HEK293 (cell line): Measurements from ENCODE around the gene TEX52.

Experiments
- CTCF ChIA-PET: fragments of 350-600 bp; formaldehyde crosslinking; extraction: SDS; loops from one replicate; lab custom pipeline; 2021; ENCODE audit warnings: antibody characterized with exemption; lab: Yijun Ruan, JAX
- POLR2A ChIA-PET: fragments of 300-600 bp; formaldehyde crosslinking; extraction: SDS; loops from one replicate; lab custom pipeline; 2020; ENCODE audit warnings: antibody characterized with exemption, inconsistent platforms; lab: Yijun Ruan, JAX
- H3K27ac ChIP-seq: fragments of 200-500 bp; sonication (Bioruptor generic); 2 replicates; pipeline ENCODE4 v1.5.1; 2014; ENCODE audit warnings: low read depth, low read length, control low read depth, inconsistent platforms; ENCODE audit errors: extremely low read depth
- H3K36me3 ChIP-seq, 2 experiments: fragments of 200-500 bp in 1 of 2; sonication (Bioruptor generic) in 1 of 2; 1 replicate in 1 of 2; 2 replicates in 1 of 2; pipeline ENCODE4 v1.5.1; 2014 to 2017; ENCODE audit warnings: inconsistent platforms in 2 of 2, low read length in 2 of 2; ENCODE audit not compliant: control insufficient read depth in 2 of 2, insufficient read depth in 1 of 2
- H3K4me1 ChIP-seq: fragments of 200-500 bp; sonication (Bioruptor generic); 2 replicates; pipeline ENCODE4 v1.5.1; 2014; ENCODE audit warnings: mild to moderate bottlenecking, low read length, inconsistent platforms; ENCODE audit not compliant: control insufficient read depth, insufficient read depth
- H3K4me3 ChIP-seq: 2 replicates; pipeline ENCODE4 v1.5.1; 2011; ENCODE audit warnings: low read depth, mild to moderate bottlenecking, control low read depth, low read length, moderate library complexity
- H3K9me3 ChIP-seq: fragments of 200-500 bp; sonication (Bioruptor generic); 2 replicates; pipeline ENCODE4 v1.5.1; 2014; ENCODE audit warnings: low read depth, low read length, inconsistent platforms; ENCODE audit not compliant: control insufficient read depth, insufficient read depth
- BCL11A ChIP-seq: fragments of 450-650 bp; formaldehyde crosslinking; IDR thresholded peaks from 2 replicates; pipeline ENCODE4 v1.5.1; 2016; ENCODE audit warnings: low read depth, missing biosample characterization, missing genetic modification characterization
- IKZF3 ChIP-seq: fragments of 450-650 bp; IDR thresholded peaks from 2 replicates; pipeline ENCODE4 v1.5.0; 2018; ENCODE audit warnings: missing biosample characterization, mild to moderate bottlenecking, missing genetic modification characterization, moderate library complexity
- REPIN1 ChIP-seq: fragments of 450-650 bp; formaldehyde crosslinking; IDR thresholded peaks from 2 replicates; pipeline ENCODE4 v1.5.1; 2017; ENCODE audit warnings: missing biosample characterization, missing genetic modification characterization, low read depth
- SP7 ChIP-seq: fragments of 450-650 bp; formaldehyde crosslinking; IDR thresholded peaks from 2 replicates; pipeline ENCODE4 v1.5.1; 2016; ENCODE audit warnings: missing biosample characterization, missing genetic modification characterization
- ZNF157 ChIP-seq: fragments of 450-650 bp; formaldehyde crosslinking; IDR thresholded peaks from 2 replicates; pipeline ENCODE4 v1.5.1; 2016; ENCODE audit warnings: missing biosample characterization, missing genetic modification characterization
- ZNF24 ChIP-seq: fragments of 450-650 bp; formaldehyde crosslinking; IDR thresholded peaks from 2 replicates; pipeline ENCODE4 v1.5.1; 2016; ENCODE audit warnings: missing biosample characterization, missing genetic modification characterization
- ZNF341 ChIP-seq: fragments of 450-650 bp; formaldehyde crosslinking; IDR thresholded peaks from 2 replicates; pipeline ENCODE4; 2016; ENCODE audit warnings: low read depth, missing biosample characterization, missing genetic modification characterization
- ZNF366 ChIP-seq: fragments of 450-650 bp; formaldehyde crosslinking; conservative IDR thresholded peaks from 2 replicates; pipeline ENCODE4 v1.5.1; 2016; ENCODE audit warnings: missing biosample characterization, missing genetic modification characterization
- ZNF394 ChIP-seq: fragments of 450-650 bp; formaldehyde crosslinking; IDR thresholded peaks from 2 replicates; pipeline ENCODE4 v1.5.1; 2016; ENCODE audit warnings: missing biosample characterization, missing genetic modification characterization, mild to moderate bottlenecking, moderate library complexity, borderline replicate concordance
- ZNF426 ChIP-seq: fragments of 450-650 bp; formaldehyde crosslinking; IDR thresholded peaks from 2 replicates; pipeline ENCODE4 v1.5.1; 2017; ENCODE audit warnings: missing biosample characterization, missing genetic modification characterization, mild to moderate bottlenecking, inconsistent platforms, moderate library complexity
- ZNF548 ChIP-seq: fragments of 450-650 bp; formaldehyde crosslinking; IDR thresholded peaks from 2 replicates; pipeline ENCODE4 v1.5.1; 2016; ENCODE audit warnings: missing biosample characterization, missing genetic modification characterization
- ZNF558 ChIP-seq: fragments of 450-650 bp; formaldehyde crosslinking; IDR thresholded peaks from 2 replicates; pipeline ENCODE4 v1.5.1; 2016; ENCODE audit warnings: missing biosample characterization, missing genetic modification characterization
- ZNF660 ChIP-seq: fragments of 450-650 bp; IDR thresholded peaks from 2 replicates; pipeline ENCODE4 v1.5.1; 2018; ENCODE audit warnings: missing biosample characterization, mild to moderate bottlenecking, missing genetic modification characterization
- ZNF677 ChIP-seq: fragments of 450-650 bp; IDR thresholded peaks from 2 replicates; pipeline ENCODE4 v1.5.0; 2018; ENCODE audit warnings: missing biosample characterization, mild to moderate bottlenecking, missing genetic modification characterization, moderate library complexity
- ZNF707 ChIP-seq: fragments of 450-650 bp; formaldehyde crosslinking; IDR thresholded peaks from 2 replicates; pipeline ENCODE4 v1.5.1; 2016; ENCODE audit warnings: missing biosample characterization, missing genetic modification characterization
- ZNF76 ChIP-seq: fragments of 450-650 bp; formaldehyde crosslinking; IDR thresholded peaks from 2 replicates; pipeline ENCODE4; 2016; ENCODE audit warnings: low read depth, missing biosample characterization, missing genetic modification characterization, borderline replicate concordance
- ZNF777 ChIP-seq: fragments of 450-650 bp; formaldehyde crosslinking; IDR thresholded peaks from 2 replicates; pipeline ENCODE4 v1.5.1; 2017; ENCODE audit warnings: missing biosample characterization, missing genetic modification characterization, borderline replicate concordance
- ZNF791 ChIP-seq: fragments of 450-650 bp; formaldehyde crosslinking; IDR thresholded peaks from 2 replicates; pipeline ENCODE4 v1.5.1; 2016; ENCODE audit warnings: missing biosample characterization, missing genetic modification characterization
- ZNF830 ChIP-seq: fragments of 450-650 bp; IDR thresholded peaks from 2 replicates; pipeline ENCODE4 v1.5.0; 2018; ENCODE audit warnings: missing biosample characterization, missing genetic modification characterization, low read depth, mild to moderate bottlenecking, moderate library complexity
- TF ChIP-seq, protein P1 (sequence below): fragments of 450-650 bp; formaldehyde crosslinking; IDR thresholded peaks from 2 replicates; pipeline ENCODE4 v1.5.1; 2016; ENCODE audit warnings: missing biosample characterization, missing genetic modification characterization
- TF ChIP-seq, protein P2 (sequence below): fragments of 450-650 bp; formaldehyde crosslinking; IDR thresholded peaks from 2 replicates; pipeline ENCODE4 v1.5.1; 2016; ENCODE audit warnings: missing biosample characterization, missing genetic modification characterization
- TF ChIP-seq, protein P3 (sequence below): sonication (generic); formaldehyde crosslinking; IDR thresholded peaks from 2 replicates; pipeline ENCODE4 v1.8.1; 2022; ENCODE audit warnings: mild to moderate bottlenecking, moderate library complexity, missing genetic modification reagents
- TF ChIP-seq, protein P4 (sequence below): fragments of 450-650 bp; formaldehyde crosslinking; IDR thresholded peaks from 2 replicates; pipeline ENCODE4 v1.5.1; 2017; ENCODE audit warnings: missing biosample characterization, missing genetic modification characterization
- TF ChIP-seq, protein P5 (sequence below): fragments of 450-650 bp; formaldehyde crosslinking; optimal IDR thresholded peaks from 2 replicates; pipeline ENCODE3; 2016; ENCODE audit warnings: missing biosample characterization, mild to moderate bottlenecking, missing genetic modification characterization
- TF ChIP-seq, protein P6 (sequence below): fragments of 450-650 bp; formaldehyde crosslinking; IDR thresholded peaks from 2 replicates; pipeline ENCODE4 v1.5.1; 2016; ENCODE audit warnings: missing biosample characterization, missing genetic modification characterization

TEX52 gene

DNA sequence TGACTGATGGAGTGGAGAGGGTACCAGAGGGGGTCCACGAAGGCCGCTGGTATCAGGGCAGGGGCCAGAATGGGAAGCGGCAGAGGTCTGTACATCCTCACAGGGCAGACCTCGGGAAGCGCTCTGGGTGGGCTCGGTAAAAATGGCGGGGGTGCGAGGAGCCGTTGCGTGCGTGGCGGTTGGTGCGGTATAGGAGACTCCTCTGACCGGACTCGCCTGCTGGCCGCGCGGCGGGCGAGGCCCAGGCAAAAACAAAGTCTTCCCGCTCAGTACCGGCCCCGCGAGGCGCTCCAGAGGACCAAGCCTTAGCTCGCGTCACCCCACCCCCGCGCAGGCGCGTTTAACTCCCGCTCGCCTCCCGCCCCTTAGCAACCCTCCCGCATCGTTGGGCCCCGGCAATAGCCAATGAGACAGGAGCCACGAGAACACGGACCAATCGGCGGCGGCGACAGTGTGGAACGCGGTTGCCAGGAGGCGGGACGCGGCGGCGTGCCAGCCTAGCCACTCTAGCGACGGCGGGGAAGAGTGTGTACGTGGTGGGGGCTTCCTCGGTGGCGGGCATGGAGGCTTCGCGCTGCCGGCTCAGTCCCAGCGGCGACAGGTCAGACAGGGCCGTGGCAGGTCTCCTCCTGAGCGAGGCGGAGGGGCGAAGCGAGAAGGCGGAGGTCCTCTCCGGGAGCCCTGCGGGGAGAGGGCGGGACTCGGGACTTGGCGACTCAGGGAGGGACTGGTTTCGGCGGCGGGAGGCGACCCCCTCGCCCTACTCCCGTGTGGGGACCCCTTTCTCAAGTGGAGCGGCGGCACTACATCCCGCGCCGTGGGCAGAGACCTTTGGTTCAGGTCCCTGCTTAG is 33.8 kb upstream of the TEX52 start, which contains the start of gene TULP3 (continued):
- TF ChIP-seq, protein P1, sequence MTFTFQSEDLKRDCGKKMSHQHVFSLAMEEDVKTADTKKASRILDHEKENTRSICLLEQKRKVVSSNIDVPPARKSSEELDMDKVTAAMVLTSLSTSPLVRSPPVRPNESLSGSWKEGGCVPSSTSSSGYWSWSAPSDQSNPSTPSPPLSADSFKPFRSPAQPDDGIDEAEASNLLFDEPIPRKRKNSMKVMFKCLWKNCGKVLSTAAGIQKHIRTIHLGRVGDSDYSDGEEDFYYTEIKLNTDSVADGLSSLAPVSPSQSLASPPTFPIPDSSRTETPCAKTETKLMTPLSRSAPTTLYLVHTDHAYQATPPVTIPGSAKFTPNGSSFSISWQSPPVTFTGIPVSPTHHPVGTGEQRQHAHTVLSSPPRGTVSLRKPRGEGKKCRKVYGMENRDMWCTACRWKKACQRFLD (tag by site-specific recombination) = no peak
- TF ChIP-seq ZNF341 = peak; percentile 91
- TF ChIP-seq ZNF558 (tag by site-specific recombination) = no peak; the same call in 1 of the 2 replicates
- TF ChIP-seq REPIN1 (tag by site-specific recombination) = peak; percentile 68; the same call in 1 of the 2 replicates
- TF ChIP-seq ZNF76 (tag by site-specific recombination) = peak; percentile 36; the same call in 1 of the 2 replicates
- TF ChIP-seq, all 188 proteins: peak for 65

DNA sequence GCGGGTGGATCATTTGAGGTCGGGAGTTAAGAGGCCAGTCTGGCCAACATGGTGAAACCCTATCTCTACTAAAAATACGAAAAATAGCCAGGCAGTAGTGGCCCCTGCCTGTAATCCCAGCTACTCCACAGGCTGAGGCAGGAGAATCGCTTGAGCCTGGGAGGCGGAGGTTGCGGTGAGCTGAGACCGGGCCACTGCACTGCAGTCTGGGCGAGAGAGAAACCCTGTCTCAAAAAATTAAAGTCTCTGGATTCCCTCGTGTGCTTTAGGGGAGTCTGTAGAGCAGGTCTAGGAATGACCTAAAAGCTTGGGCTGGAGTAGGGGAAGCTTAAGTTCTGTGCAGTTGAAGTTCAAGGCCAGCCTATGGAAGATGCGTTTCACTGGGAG is 33.2 kb upstream of the TEX52 start:
- CTCF ChIA-PET = interaction anchor here (1.0 to 1.6 kb wide), 3 partner anchors 53 to 313 kb away, joined by 3 to 4 read pairs (median 4); no protein-coding TSS in a partner anchor
- Histone ChIP-seq H3K4me3 (peak overlapping the region; percentile 36), H3K36me3 (peaks cover 12 to 36% of the 10 kb centered on the region in 2 experiments), H3K9me3 (no peaks in the 10 kb centered on the region), H3K4me1 (peaks cover 3% of the 10 kb centered on the region), H3K27ac (peak overlapping the region; percentile 75)
- peak; percentile 83 for TF ChIP-seq ZNF394 (tag by site-specific recombination)
- no peak for TF ChIP-seq ZNF24 (tag by site-specific recombination)
- no peak for TF ChIP-seq ZNF548 (tag by site-specific recombination)
- no peak for TF ChIP-seq ZNF157 (tag by site-specific recombination)
- TF ChIP-seq, protein P2, sequence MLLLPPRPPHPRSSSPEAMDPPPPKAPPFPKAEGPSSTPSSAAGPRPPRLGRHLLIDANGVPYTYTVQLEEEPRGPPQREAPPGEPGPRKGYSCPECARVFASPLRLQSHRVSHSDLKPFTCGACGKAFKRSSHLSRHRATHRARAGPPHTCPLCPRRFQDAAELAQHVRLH (tag by site-specific recombination) = no peak
- TF ChIP-seq ZNF660 (tag by site-specific recombination) = no peak
- no peak for TF ChIP-seq IKZF3
- no peak for TF ChIP-seq SP7 (tag by site-specific recombination)
- no peak for TF ChIP-seq ZNF426
- no peak for TF ChIP-seq ZNF707 (tag by site-specific recombination)
- TF ChIP-seq, protein P3, sequence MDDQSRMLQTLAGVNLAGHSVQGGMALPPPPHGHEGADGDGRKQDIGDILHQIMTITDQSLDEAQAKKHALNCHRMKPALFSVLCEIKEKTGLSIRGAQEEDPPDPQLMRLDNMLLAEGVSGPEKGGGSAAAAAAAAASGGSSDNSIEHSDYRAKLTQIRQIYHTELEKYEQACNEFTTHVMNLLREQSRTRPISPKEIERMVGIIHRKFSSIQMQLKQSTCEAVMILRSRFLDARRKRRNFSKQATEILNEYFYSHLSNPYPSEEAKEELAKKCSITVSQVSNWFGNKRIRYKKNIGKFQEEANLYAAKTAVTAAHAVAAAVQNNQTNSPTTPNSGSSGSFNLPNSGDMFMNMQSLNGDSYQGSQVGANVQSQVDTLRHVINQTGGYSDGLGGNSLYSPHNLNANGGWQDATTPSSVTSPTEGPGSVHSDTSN (CRISPR knock-in tag) = no peak
- TF ChIP-seq ZNF366 (tag by site-specific recombination) = 0 out of 2 replicates have a peak, but pooled peaks have one; percentile 7
- no peak for TF ChIP-seq ZNF791 (tag by site-specific recombination)
- POLR2A ChIA-PET = interaction anchor here (0.6 to 1.8 kb wide), 10 partner anchors 9 to 145 kb away, joined by 3 to 27 read pairs (median 5); partner anchors contain the start of genes FOXM1 and RHNO1

DNA sequence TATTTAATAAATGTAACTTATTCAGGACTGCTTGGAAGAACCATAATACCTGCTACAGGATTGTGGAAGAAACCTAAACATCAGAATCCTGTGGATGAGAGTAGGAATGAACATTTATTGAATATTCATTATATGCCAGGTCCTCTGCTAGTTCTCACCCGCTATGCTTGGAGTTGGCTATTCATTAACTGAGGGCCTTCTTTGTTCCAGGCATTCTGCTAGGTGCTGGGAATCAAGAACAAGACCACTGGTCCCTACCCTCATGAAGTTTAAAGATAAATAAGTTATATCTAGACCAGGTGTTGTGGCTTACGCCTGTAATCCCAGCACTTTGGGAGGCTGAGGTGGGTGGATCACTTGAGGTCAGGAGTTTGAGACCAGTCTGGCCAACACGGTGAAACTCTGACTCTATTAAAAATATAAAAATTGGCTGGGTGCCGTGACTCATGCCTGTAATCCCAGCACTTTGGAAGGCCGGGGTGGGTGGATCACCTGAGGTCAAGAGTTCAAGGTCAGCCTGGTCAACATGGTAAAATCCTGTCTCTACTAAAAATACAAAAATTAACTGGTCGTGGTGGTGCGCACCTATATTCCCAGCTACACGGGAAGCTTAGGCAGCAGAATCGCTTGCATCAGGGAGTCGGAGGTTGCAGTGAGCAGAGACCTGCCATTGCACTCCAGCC is 30.1 kb upstream of the TEX52 start:
- Histone ChIP-seq H3K9me3 (no peaks in the 10 kb centered on the region), H3K4me1 (peaks cover 3% of the 10 kb centered on the region), H3K27ac (no peak overlapping the region), H3K36me3 (peaks cover 12 to 38% of the 10 kb centered on the region in 2 experiments), H3K4me3 (no peak overlapping the region)
- ChIA-PET POLR2A (interaction anchor here (0.6 to 2.3 kb wide), 4 partner anchors 10 to 42 kb away, joined by 3 to 9 read pairs (median 6); partner anchors contain the start of genes FOXM1 and RHNO1), CTCF (interaction anchor here (0.6 to 5.1 kb wide), 8 partner anchors 9 to 308 kb away, joined by 3 to 34 read pairs (median 4); partner anchors contain the start of genes FOXM1 and RHNO1)
- TF ChIP-seq, protein P4, sequence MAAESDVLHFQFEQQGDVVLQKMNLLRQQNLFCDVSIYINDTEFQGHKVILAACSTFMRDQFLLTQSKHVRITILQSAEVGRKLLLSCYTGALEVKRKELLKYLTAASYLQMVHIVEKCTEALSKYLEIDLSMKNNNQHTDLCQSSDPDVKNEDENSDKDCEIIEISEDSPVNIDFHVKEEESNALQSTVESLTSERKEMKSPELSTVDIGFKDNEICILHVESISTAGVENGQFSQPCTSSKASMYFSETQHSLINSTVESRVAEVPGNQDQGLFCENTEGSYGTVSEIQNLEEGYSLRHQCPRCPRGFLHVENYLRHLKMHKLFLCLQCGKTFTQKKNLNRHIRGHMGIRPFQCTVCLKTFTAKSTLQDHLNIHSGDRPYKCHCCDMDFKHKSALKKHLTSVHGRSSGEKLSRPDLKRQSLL (tag by site-specific recombination) = no peak
- TF ChIP-seq, protein P5, sequence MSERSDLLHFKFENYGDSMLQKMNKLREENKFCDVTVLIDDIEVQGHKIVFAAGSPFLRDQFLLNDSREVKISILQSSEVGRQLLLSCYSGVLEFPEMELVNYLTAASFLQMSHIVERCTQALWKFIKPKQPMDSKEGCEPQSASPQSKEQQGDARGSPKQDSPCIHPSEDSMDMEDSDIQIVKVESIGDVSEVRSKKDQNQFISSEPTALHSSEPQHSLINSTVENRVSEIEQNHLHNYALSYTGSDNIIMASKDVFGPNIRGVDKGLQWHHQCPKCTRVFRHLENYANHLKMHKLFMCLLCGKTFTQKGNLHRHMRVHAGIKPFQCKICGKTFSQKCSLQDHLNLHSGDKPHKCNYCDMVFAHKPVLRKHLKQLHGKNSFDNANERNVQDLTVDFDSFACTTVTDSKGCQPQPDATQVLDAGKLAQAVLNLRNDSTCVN (tag by site-specific recombination) = no peak
- TF ChIP-seq ZNF830 (tag by site-specific recombination) (no peak), BCL11A (tag by site-specific recombination) (no peak), ZNF677 (tag by site-specific recombination) (no peak), ZNF777 (no peak)
- TF ChIP-seq, protein P6, sequence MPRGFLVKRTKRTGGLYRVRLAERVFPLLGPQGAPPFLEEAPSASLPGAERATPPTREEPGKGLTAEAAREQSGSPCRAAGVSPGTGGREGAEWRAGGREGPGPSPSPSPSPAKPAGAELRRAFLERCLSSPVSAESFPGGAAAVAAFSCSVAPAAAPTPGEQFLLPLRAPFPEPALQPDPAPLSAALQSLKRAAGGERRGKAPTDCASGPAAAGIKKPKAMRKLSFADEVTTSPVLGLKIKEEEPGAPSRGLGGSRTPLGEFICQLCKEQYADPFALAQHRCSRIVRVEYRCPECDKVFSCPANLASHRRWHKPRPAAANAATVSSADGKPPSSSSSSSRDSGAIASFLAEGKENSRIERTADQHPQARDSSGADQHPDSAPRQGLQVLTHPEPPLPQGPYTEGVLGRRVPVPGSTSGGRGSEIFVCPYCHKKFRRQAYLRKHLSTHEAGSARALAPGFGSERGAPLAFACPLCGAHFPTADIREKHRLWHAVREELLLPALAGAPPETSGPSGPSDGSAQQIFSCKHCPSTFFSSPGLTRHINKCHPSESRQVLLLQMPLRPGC (tag by site-specific recombination) = no peak
